Keratinocyte (primary cell): ENCODE results near the gene SPIRE1. TPM values are rescaled to one million over a fixed set of nuclear protein-coding genes. Genes with fewer than 3 reads are reported as not detected.

Experiments
- DNase-seq: peaks from one replicate; pipeline ENCODE4 v3.0.0-alpha.2; 2011; ENCODE audit warnings: low read depth, missing footprints, low spot score
- FAIRE-seq: peaks from 2 replicates; lab custom pipeline; 2011; peaks lifted over from hg19 to GRCh38; lab: Jason Lieb, UNC
- H2AFZ ChIP-seq: 2 replicates; pipeline ENCODE4 v1.6.0; 2012; ENCODE audit warnings: low read length, control low read depth, inconsistent platforms; ENCODE audit not compliant: control insufficient read depth
- H3K27ac ChIP-seq: 2 replicates; pipeline ENCODE4 v1.5.1; 2011; ENCODE audit warnings: low read length; ENCODE audit not compliant: control insufficient read depth, insufficient read depth
- H3K27me3 ChIP-seq: 3 replicates; pipeline ENCODE4 v1.6.0; 2011; ENCODE audit warnings: low read length; ENCODE audit not compliant: control insufficient read depth, insufficient read depth; ENCODE audit errors: extremely low read depth
- H3K36me3 ChIP-seq, 2 experiments: 2 replicates in 1 of 2; 3 replicates in 1 of 2; pipeline ENCODE4 v1.5.1; 2011; ENCODE audit warnings: low read length in 2 of 2, mild to moderate bottlenecking in 1 of 2; ENCODE audit not compliant: control insufficient read depth in 2 of 2, insufficient read depth in 2 of 2; ENCODE audit errors: extremely low read depth in 1 of 2
- H3K4me1 ChIP-seq: 3 replicates; pipeline ENCODE4 v1.5.1; 2011; ENCODE audit warnings: low read length; ENCODE audit not compliant: control insufficient read depth, insufficient read depth; ENCODE audit errors: extremely low read depth
- H3K4me2 ChIP-seq: 3 replicates; pipeline ENCODE4 v1.6.0; 2011; ENCODE audit warnings: low read depth, low read length; ENCODE audit not compliant: control insufficient read depth, insufficient read depth; ENCODE audit errors: extremely low read depth
- H3K4me3 ChIP-seq, 3 experiments: fragments of 200-600 bp in 1 of 3; sonication (generic) in 1 of 3; 2 replicates in 2 of 3; 3 replicates in 1 of 3; pipeline ENCODE4 v1.5.1; 2011 to 2016; ENCODE audit warnings: low read length in 3 of 3, mild to moderate bottlenecking in 3 of 3, control low read depth in 2 of 3, inconsistent platforms in 1 of 3, low read depth in 1 of 3, mixed read lengths in 1 of 3, mixed run types in 1 of 3, moderate library complexity in 1 of 3; ENCODE audit not compliant: control insufficient read depth in 2 of 3, insufficient read depth in 2 of 3; ENCODE audit errors: extremely low read depth in 1 of 3
- H3K79me2 ChIP-seq: 2 replicates; pipeline ENCODE4 v1.6.0; 2012; ENCODE audit warnings: low read length; ENCODE audit not compliant: control insufficient read depth, insufficient read depth
- H3K9ac ChIP-seq: 3 replicates; pipeline ENCODE4 v1.6.0; 2011; ENCODE audit warnings: low read length; ENCODE audit not compliant: control insufficient read depth, insufficient read depth; ENCODE audit errors: extremely low read depth
- H3K9me1 ChIP-seq: 3 replicates; pipeline ENCODE4 v1.6.0; 2011; ENCODE audit warnings: low read length; ENCODE audit not compliant: control insufficient read depth, insufficient read depth; ENCODE audit errors: extremely low read depth
- H3K9me3 ChIP-seq: 2 replicates; pipeline ENCODE4 v1.5.1; 2012; ENCODE audit warnings: low read depth, low read length; ENCODE audit not compliant: control insufficient read depth
- H4K20me1 ChIP-seq: 3 replicates; pipeline ENCODE4 v1.6.0; 2011; ENCODE audit warnings: low read length; ENCODE audit not compliant: control insufficient read depth, insufficient read depth; ENCODE audit errors: extremely low read depth
- EZH2 ChIP-seq: IDR thresholded peaks from one replicate; pipeline ENCODE4 v1.6.1; 2012; ENCODE audit warnings: inconsistent platforms, mild to moderate bottlenecking, low read length, moderate library complexity
- dilution Hi-C: fragments of 300-500 bp; cut with MboI; formaldehyde crosslinking; loops from one replicate; pipeline ENCODE4 v1.7.0; 2020; ENCODE audit warnings: low sequenced_read_pairs; ENCODE audit not compliant: extremely low pct_ligation_motif_present
- polyA plus RNA-seq, 5 experiments: library from polyadenylated mRNA; depleted of rRNA in 3 of 5; stranded (reverse) in 3 of 5; stranded (forward) in 1 of 5; unstranded in 1 of 5; fragments of >200 nt; gene quantifications; 1 replicate in 1 of 5; 2 replicates in 3 of 5; 3 replicates in 1 of 5; pipeline versions ENCODE4 v1.2.1 to v1.2.3, GENCODE V29; 2011 to 2012; ENCODE audit warnings: missing spikeins in 2 of 5, low read depth in 1 of 5, low replicate concordance in 1 of 5
- TF ChIP-seq, protein P1 (sequence below), 3 experiments: IDR thresholded peaks in 1 of 3; conservative IDR thresholded peaks in 1 of 3; optimal IDR thresholded peaks in 1 of 3; 2 replicates in 2 of 3; 3 replicates in 1 of 3; pipeline versions ENCODE3 to v1.5.1; 2011; ENCODE audit warnings: low read length in 3 of 3, mild to moderate bottlenecking in 3 of 3, moderate library complexity in 2 of 3, control low read depth in 1 of 3, inconsistent platforms in 1 of 3; ENCODE audit not compliant: insufficient read depth in 2 of 3; ENCODE audit errors: extremely low read depth in 1 of 3

The SPIRE1 gene
- polyA plus RNA-seq, 1 donor (not counting 4 experiments of a cell fraction or from before 2014, with no cell fraction given), result 20.6 TPM

DNA sequence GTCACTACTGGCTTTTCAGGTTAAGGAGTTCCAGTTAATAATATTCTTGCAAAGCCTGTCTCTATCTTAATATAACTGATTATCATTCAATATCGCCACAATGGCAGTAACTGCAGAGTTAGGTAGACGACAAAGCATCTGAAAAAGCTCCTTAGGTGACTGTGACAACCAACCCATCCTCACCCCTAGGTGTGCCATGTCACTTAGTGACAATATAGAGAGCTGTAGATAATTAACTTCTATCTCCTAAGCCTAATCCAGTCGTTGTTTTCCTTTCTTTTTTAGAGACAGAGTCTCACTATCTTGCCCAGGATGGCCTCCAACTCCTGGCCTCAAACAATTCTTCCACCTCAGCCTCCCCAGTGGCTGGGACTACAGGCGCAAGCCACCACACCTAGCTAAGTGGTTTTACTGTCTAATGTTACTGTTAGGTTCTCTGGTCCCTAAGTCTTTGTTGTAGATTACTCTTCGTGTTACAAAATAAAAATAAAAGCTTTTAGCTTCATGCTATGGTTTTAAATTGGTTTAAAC is 65.2 kb downstream of the SPIRE1 start:
- Histone ChIP-seq H3K9ac (no peak overlapping the region), H3K9me1 (peaks cover 2% of the 10 kb centered on the region), H3K79me2 (peaks cover 6% of the 10 kb centered on the region), H3K9me3 (no peaks in the 10 kb centered on the region), H3K36me3 (no peaks in the 10 kb centered on the region), H3K4me3 (no peak overlapping the region), H2AFZ (no peak overlapping the region), H3K27me3 (no peaks in the 10 kb centered on the region), H3K27ac (no peak overlapping the region), H3K4me1 (peaks cover 11% of the 10 kb centered on the region), H4K20me1 (no peaks in the 10 kb centered on the region), H3K4me2 (no peak overlapping the region)
- dilution Hi-C loops, result no loop called here
- FAIRE-seq (no peak), DNase-seq (no peak)
- TF ChIP-seq, protein P1, sequence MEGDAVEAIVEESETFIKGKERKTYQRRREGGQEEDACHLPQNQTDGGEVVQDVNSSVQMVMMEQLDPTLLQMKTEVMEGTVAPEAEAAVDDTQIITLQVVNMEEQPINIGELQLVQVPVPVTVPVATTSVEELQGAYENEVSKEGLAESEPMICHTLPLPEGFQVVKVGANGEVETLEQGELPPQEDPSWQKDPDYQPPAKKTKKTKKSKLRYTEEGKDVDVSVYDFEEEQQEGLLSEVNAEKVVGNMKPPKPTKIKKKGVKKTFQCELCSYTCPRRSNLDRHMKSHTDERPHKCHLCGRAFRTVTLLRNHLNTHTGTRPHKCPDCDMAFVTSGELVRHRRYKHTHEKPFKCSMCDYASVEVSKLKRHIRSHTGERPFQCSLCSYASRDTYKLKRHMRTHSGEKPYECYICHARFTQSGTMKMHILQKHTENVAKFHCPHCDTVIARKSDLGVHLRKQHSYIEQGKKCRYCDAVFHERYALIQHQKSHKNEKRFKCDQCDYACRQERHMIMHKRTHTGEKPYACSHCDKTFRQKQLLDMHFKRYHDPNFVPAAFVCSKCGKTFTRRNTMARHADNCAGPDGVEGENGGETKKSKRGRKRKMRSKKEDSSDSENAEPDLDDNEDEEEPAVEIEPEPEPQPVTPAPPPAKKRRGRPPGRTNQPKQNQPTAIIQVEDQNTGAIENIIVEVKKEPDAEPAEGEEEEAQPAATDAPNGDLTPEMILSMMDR (optimal IDR thresholded peaks at IDR 0.05 in 1 of 3, IDR thresholded peaks at IDR 0.05 in 1 of 3, conservative IDR thresholded peaks at IDR 0.05 in 1 of 3; ENCODE audit: extremely low read depth in 1 of 3, insufficient read depth in 2 of 3, low read length in 3 of 3), result no peak
- no peak for TF ChIP-seq EZH2

- DNase-seq (no peak), FAIRE-seq (no peak)
- Histone ChIP-seq H3K9me1 (no peaks in the 10 kb centered on the region), H3K27me3 (no peaks in the 10 kb centered on the region), H2AFZ (no peak overlapping the region), H3K36me3 (no peaks in the 10 kb centered on the region), H3K4me2 (no peak overlapping the region), H3K4me1 (no peaks in the 10 kb centered on the region), H3K79me2 (peaks cover 3% of the 10 kb centered on the region), H3K9me3 (no peaks in the 10 kb centered on the region), H3K9ac (no peak overlapping the region), H3K4me3 (no peak overlapping the region), H4K20me1 (no peaks in the 10 kb centered on the region), H3K27ac (no peak overlapping the region)
- TF ChIP-seq, protein P1 (optimal IDR thresholded peaks at IDR 0.05 in 1 of 3, IDR thresholded peaks at IDR 0.05 in 1 of 3, conservative IDR thresholded peaks at IDR 0.05 in 1 of 3; ENCODE audit: extremely low read depth in 1 of 3, insufficient read depth in 2 of 3, low read length in 3 of 3), result no peak
- no peak for TF ChIP-seq EZH2
- dilution Hi-C loops, result no loop called here
Observed at GRCh38 chr18:12589448-12589847, 68.5 kb downstream of the SPIRE1 start.
